Body of pancreas (tissue), 4 donors: ENCODE data around the gene BRAT1.

Experiments used
- CTCF ChIP-seq, 7 experiments: fragments of 450-650 bp in 4 of 7; fragments of 200-600 bp in 3 of 7; sonication (generic) in 3 of 7; IDR thresholded peaks; one replicate each; pipeline ENCODE4 v1.5.1; 2016 to 2019; ENCODE audit warnings: antibody characterized with exemption in 7 of 7
- POLR2A ChIP-seq, 3 donors: fragments of 450-650 bp; IDR thresholded peaks; one replicate each; pipeline ENCODE4 v1.6.1; 2016; ENCODE audit warnings: antibody characterized with exemption in 3 of 3, mild to moderate bottlenecking in 2 of 3

GRCh38 chr7:2517026-2517425, 38.3 kb downstream of the BRAT1 start:
- TF ChIP-seq CTCF (IDR thresholded peaks at IDR 0.05) (no peak), POLR2A (IDR thresholded peaks at IDR 0.05) (no peak)
